ENCODE data around the gene OGN. TPM values are rescaled to one million over a fixed set of nuclear protein-coding genes. Genes with fewer than 3 reads are reported as not detected.

The OGN gene
- total and polyA plus RNA-seq, 2 donors (not counting 3 experiments of a cell fraction or from before 2014, with no cell fraction given), result not detected

GRCh38 chr9:92408747-92409478 lies 4.5 kb upstream of the OGN start:
- intact Hi-C loops (cut with micrococcal nuclease), result no loop called here

More at GRCh38 chr9:92408747-92409478, 4.5 kb upstream of the OGN start:
- no peaks in the 10 kb centered on the region for H3K9me1 ChIP-seq (replicated peaks; ENCODE audit: control insufficient read depth, extremely low read depth, insufficient read depth, low read length)
- no TSS peak for BruUV-seq (replicated peaks)
- POLR2A ChIA-PET, result no interaction called here
- FAIRE-seq, result no peak
- H4K20me1 ChIP-seq (replicated peaks; ENCODE audit: control insufficient read depth, extremely low read depth, insufficient read depth, low read length), result no peaks in the 10 kb centered on the region
- H3K36me3 ChIP-seq (ENCODE audit: control insufficient read depth in 2 of 2, extremely low read depth in 1 of 2, insufficient read depth in 2 of 2, low read length in 2 of 2), result no peaks in the 10 kb centered on the region
- dilution Hi-C loops (cut with MboI; ENCODE audit: extremely low pct_ligation_motif_present, low sequenced_read_pairs), result no loop called here
- H2AFZ ChIP-seq (ENCODE audit: low read depth, low read length), result no peak overlapping the region
- no peak overlapping the region for H3K27ac ChIP-seq (ENCODE audit: insufficient read depth, low read depth, low read length)
- no peaks in the 10 kb centered on the region for H3K9me3 ChIP-seq (replicated peaks; ENCODE audit: control insufficient read depth, insufficient read depth, low read length)
- no peak overlapping the region for H3K4me2 ChIP-seq (ENCODE audit: insufficient read depth, low read length)
- H3K9ac ChIP-seq (replicated peaks; ENCODE audit: extremely low read depth, insufficient read depth, low read length), result no peak overlapping the region
- H3K4me1 ChIP-seq (ENCODE audit: control insufficient read depth, extremely low read depth, insufficient read depth, low read length), result peaks cover under 1% of the 10 kb centered on the region
- H3K79me2 ChIP-seq (ENCODE audit: control insufficient read depth, insufficient read depth, low read length), result no peaks in the 10 kb centered on the region
- no peaks in the 10 kb centered on the region for H3K27me3 ChIP-seq (ENCODE audit: control insufficient read depth in 2 of 2, insufficient read depth in 2 of 2, low read length in 2 of 2)
- CTCF ChIA-PET, result interaction anchor here (0.8 to 1.3 kb wide), 2 partner anchors 8 to 30 kb away, joined by 3 read pairs; no protein-coding TSS in a partner anchor
- TF ChIP-seq EZH2 (IDR thresholded peaks at IDR 0.05; ENCODE audit: borderline replicate concordance, low read depth, low read length, severe bottlenecking) (no peak), CTCF (IDR thresholded peaks at IDR 0.05; ENCODE audit: extremely low read depth in 1 of 2, insufficient read depth in 1 of 2, low read depth in 1 of 2, low read length in 2 of 2) (no peak), POLR2AphosphoS5 (IDR thresholded peaks at IDR 0.05; ENCODE audit: insufficient read depth, low read depth, low read length) (no peak), POLR2A (IDR thresholded peaks at IDR 0.05; ENCODE audit: low read depth, low read length) (no peak), MYC (IDR thresholded peaks at IDR 0.05; ENCODE audit: low read depth, low read length) (no peak), JUN (IDR thresholded peaks at IDR 0.05; ENCODE audit: borderline replicate concordance, insufficient read depth, insufficient read length, low read depth) (no peak), GATA2 (IDR thresholded peaks at IDR 0.05; ENCODE audit: insufficient read depth, insufficient read length, low read depth, low read length) (no peak), MAX (IDR thresholded peaks at IDR 0.05; ENCODE audit: insufficient read depth, insufficient read length) (no peak), FOS (IDR thresholded peaks at IDR 0.05; ENCODE audit: borderline replicate concordance, insufficient read depth, low read length) (no peak)
- no peak overlapping the region for H3K4me3 ChIP-seq (replicated peaks in 1 of 3; ENCODE audit: insufficient read depth in 1 of 3, low read depth in 1 of 3, low read length in 3 of 3)
- DNase-seq (ENCODE audit: low read depth, low spot score), result no peak

Measured in endothelial cell of umbilical vein (primary cell).